DLD1 (cell line): ENCODE results near the gene ADAMTSL3.

Experiments
- in situ Hi-C: cut with HindIII; loops from 2 replicates; pipeline ENCODE4 v1.10.0; 2017; ENCODE audit warnings: low sequenced_read_pairs

The ADAMTSL3 gene

GRCh38 chr15:83914906-83915305, 261.0 kb downstream of the ADAMTSL3 start:
- in situ Hi-C loops: no loop called here

- in situ Hi-C loops: no loop called here
Observed at GRCh38 chr15:83917432-83917831, 263.5 kb downstream of the ADAMTSL3 start.

- in situ Hi-C loops: no loop called here
Observed at GRCh38 chr15:83918011-83918410, 264.1 kb downstream of the ADAMTSL3 start.

GRCh38 chr15:83919319-83919830, 265.5 kb downstream of the ADAMTSL3 start:
- in situ Hi-C loops: no loop called here

- in situ Hi-C loops: no loop called here
Observed at GRCh38 chr15:83919978-83920510, 266.1 kb downstream of the ADAMTSL3 start.

- in situ Hi-C loops: no loop called here
Observed at GRCh38 chr15:83922649-83923294, 268.8 kb downstream of the ADAMTSL3 start.

GRCh38 chr15:83926116-83926515, 272.2 kb downstream of the ADAMTSL3 start:
- in situ Hi-C loops: no loop called here

GRCh38 chr15:83927704-83928391, 273.9 kb downstream of the ADAMTSL3 start:
- in situ Hi-C loops: no loop called here

GRCh38 chr15:83928392-83928734, 274.4 kb downstream of the ADAMTSL3 start:
- in situ Hi-C loops: no loop called here

GRCh38 chr15:83928878-83929418, 275.0 kb downstream of the ADAMTSL3 start:
- in situ Hi-C loops: no loop called here

- in situ Hi-C loops: no loop called here
Observed at GRCh38 chr15:83929619-83930018, 275.7 kb downstream of the ADAMTSL3 start.

GRCh38 chr15:83930392-83931212, 276.7 kb downstream of the ADAMTSL3 start:
- in situ Hi-C loops: no loop called here

GRCh38 chr15:83935774-83936173, 281.9 kb downstream of the ADAMTSL3 start:
- in situ Hi-C loops: no loop called here

GRCh38 chr15:83940136-83940535, 286.2 kb downstream of the ADAMTSL3 start:
- in situ Hi-C loops: no loop called here

- in situ Hi-C loops: no loop called here
Observed at GRCh38 chr15:83943043-83943442, 289.1 kb downstream of the ADAMTSL3 start.

- in situ Hi-C loops: no loop called here
Observed at GRCh38 chr15:83943849-83944404, 290.0 kb downstream of the ADAMTSL3 start.

- in situ Hi-C loops: no loop called here
Observed at GRCh38 chr15:83947156-83947555, 293.2 kb downstream of the ADAMTSL3 start.

GRCh38 chr15:83954506-83954905, 300.6 kb downstream of the ADAMTSL3 start:
- in situ Hi-C loops: no loop called here

GRCh38 chr15:83955806-83956265, 301.9 kb downstream of the ADAMTSL3 start:
- in situ Hi-C loops: no loop called here

GRCh38 chr15:83956887-83957286, 303.0 kb downstream of the ADAMTSL3 start:
- in situ Hi-C loops: no loop called here

GRCh38 chr15:83959477-83959876, 305.6 kb downstream of the ADAMTSL3 start:
- in situ Hi-C loops: no loop called here
